GM12892 (cell line): Measurements from ENCODE around the gene BEX3.

Source experiments
- POLR2AphosphoS5 ChIP-seq: IDR thresholded peaks from 2 replicates; pipeline ENCODE4 v1.6.1; 2011; ENCODE audit warnings: low read depth, low read length, control low read depth
- TAF1 ChIP-seq: IDR thresholded peaks from 2 replicates; pipeline ENCODE4 v1.6.1; 2011; ENCODE audit warnings: low read depth, mild to moderate bottlenecking, control low read depth, low read length, borderline replicate concordance

GRCh38 chrX:103338663-103339062 is 37.7 kb upstream of the BEX3 start:
- no peak for TF ChIP-seq TAF1
- TF ChIP-seq POLR2AphosphoS5, result no peak
